Breast epithelium (tissue), 3 donors: ENCODE results near the gene ARMC10.

Experiments used
- POLR2AphosphoS5 ChIP-seq, 3 donors: sonication (generic); formaldehyde crosslinking; IDR thresholded peaks; one replicate each; pipeline ENCODE4 v1.6.1; 2017; ENCODE audit warnings: antibody characterized with exemption in 3 of 3
- TF ChIP-seq, protein P1 (sequence below), 3 donors: fragments of 450-650 bp; IDR thresholded peaks; one replicate each; pipeline ENCODE4 v1.5.1; 2016 to 2017; ENCODE audit warnings: antibody characterized with exemption in 3 of 3, mild to moderate bottlenecking in 3 of 3, moderate library complexity in 3 of 3

DNA sequence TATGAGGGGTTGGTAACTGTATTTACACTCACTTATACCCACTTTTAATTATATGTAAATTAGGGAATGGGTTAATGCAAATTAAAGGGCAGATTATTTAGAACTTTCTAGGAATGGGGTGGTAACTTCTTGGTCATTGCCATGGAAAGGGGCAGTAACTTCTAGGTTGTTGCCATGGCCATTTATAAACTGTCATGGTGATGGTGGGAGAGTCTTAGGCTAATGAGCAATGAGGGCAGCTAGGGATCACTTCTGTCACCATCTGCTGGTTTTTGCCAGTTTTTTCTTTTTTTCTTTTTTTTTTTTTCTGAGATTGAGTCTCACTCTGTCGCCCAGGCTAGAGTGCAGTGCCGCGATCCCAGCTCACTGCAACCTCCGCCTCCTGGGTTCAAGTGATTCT is 40.8 kb downstream of the ARMC10 start:
- TF ChIP-seq, protein P1, sequence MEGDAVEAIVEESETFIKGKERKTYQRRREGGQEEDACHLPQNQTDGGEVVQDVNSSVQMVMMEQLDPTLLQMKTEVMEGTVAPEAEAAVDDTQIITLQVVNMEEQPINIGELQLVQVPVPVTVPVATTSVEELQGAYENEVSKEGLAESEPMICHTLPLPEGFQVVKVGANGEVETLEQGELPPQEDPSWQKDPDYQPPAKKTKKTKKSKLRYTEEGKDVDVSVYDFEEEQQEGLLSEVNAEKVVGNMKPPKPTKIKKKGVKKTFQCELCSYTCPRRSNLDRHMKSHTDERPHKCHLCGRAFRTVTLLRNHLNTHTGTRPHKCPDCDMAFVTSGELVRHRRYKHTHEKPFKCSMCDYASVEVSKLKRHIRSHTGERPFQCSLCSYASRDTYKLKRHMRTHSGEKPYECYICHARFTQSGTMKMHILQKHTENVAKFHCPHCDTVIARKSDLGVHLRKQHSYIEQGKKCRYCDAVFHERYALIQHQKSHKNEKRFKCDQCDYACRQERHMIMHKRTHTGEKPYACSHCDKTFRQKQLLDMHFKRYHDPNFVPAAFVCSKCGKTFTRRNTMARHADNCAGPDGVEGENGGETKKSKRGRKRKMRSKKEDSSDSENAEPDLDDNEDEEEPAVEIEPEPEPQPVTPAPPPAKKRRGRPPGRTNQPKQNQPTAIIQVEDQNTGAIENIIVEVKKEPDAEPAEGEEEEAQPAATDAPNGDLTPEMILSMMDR (IDR thresholded peaks at IDR 0.05), result no peak
- TF ChIP-seq POLR2AphosphoS5 (IDR thresholded peaks at IDR 0.05), result no peak
